WTC11 (cell line): Measurements from ENCODE around the gene GPR158. TPM values are rescaled to one million over a fixed set of nuclear protein-coding genes. Genes with fewer than 3 reads are reported as not detected.

Source experiments
- ATAC-seq: fragments of 200-7000 bp; cut with Tn5 transposase; 2 replicates; pipeline ENCODE4 v1.10.0; 2021; ENCODE audit warnings: mild to moderate bottlenecking, moderate library complexity
- CTCF ChIA-PET: fragments of 300-600 bp; sonication (Branson Sonifier 250); formaldehyde crosslinking; loops from one replicate; lab custom pipeline; 2021; ENCODE audit warnings: antibody characterized with exemption; lab: Charles Lee
- POLR2A ChIA-PET: fragments of 350-600 bp; sonication (Branson Sonifier 250); formaldehyde crosslinking; loops from one replicate; lab custom pipeline; 2021; ENCODE audit warnings: antibody characterized with exemption; lab: Charles Lee
- DNase-seq: peaks from one replicate; pipeline ENCODE4 v3.0.0; 2021; ENCODE audit warnings: low spot score
- H3K27ac Mint-ChIP-seq: 2 replicates; pipeline ENCODE4 v1.8.0; 2021; ENCODE audit warnings: mixed read lengths
- H3K27me3 Mint-ChIP-seq: 2 replicates; pipeline ENCODE4 v1.8.0; 2021; ENCODE audit warnings: low read depth, mild to moderate bottlenecking, moderate library complexity, mixed read lengths
- H3K36me3 Mint-ChIP-seq: 2 replicates; pipeline ENCODE4 v1.8.0; 2021; ENCODE audit warnings: mixed read lengths
- H3K4me1 Mint-ChIP-seq: 2 replicates; pipeline ENCODE4 v1.8.0; 2022; ENCODE audit warnings: mixed read lengths
- H3K4me3 Mint-ChIP-seq: 2 replicates; pipeline ENCODE4 v1.8.0; 2021; ENCODE audit warnings: mild to moderate bottlenecking, moderate library complexity, mixed read lengths
- H3K9me3 Mint-ChIP-seq: 2 replicates; pipeline ENCODE4 v1.8.0; 2021; ENCODE audit warnings: mixed read lengths
- CREM ChIP-seq: sonication (generic); formaldehyde crosslinking; IDR thresholded peaks from 2 replicates; pipeline ENCODE4 v1.8.1; 2022; ENCODE audit warnings: mild to moderate bottlenecking, missing genetic modification reagents, moderate library complexity
- FOXJ3 ChIP-seq: sonication (generic); formaldehyde crosslinking; IDR thresholded peaks from 2 replicates; pipeline ENCODE4 v1.9.0; 2021; ENCODE audit warnings: missing genetic modification reagents, mild to moderate bottlenecking, borderline replicate concordance
- GABPB1 ChIP-seq: sonication (generic); formaldehyde crosslinking; IDR thresholded peaks from 2 replicates; pipeline ENCODE4 v1.8.1; 2023; ENCODE audit warnings: mild to moderate bottlenecking, missing genetic modification reagents
- HMGA2 ChIP-seq: fragments of 250-450 bp; sonication (Bioruptor Pico); IDR thresholded peaks from 2 replicates; pipeline ENCODE4 v1.4.0; 2021; ENCODE audit warnings: mild to moderate bottlenecking, moderate library complexity
- MXD4 ChIP-seq: fragments of 250-450 bp; sonication (Bioruptor Pico); IDR thresholded peaks from 2 replicates; pipeline ENCODE4 v1.8.0; 2021; ENCODE audit warnings: mild to moderate bottlenecking, moderate library complexity, borderline replicate concordance
- NFATC4 ChIP-seq: fragments of 250-450 bp; sonication (Bioruptor Pico); IDR thresholded peaks from 2 replicates; pipeline ENCODE4 v1.9.0; 2021; ENCODE audit warnings: mild to moderate bottlenecking
- NFE2L1 ChIP-seq: sonication (generic); formaldehyde crosslinking; IDR thresholded peaks from 2 replicates; pipeline ENCODE4 v1.8.1; 2023; ENCODE audit warnings: missing genetic modification reagents
- RORB ChIP-seq: fragments of 250-450 bp; sonication (Bioruptor Pico); IDR thresholded peaks from 2 replicates; pipeline ENCODE4 v1.9.0; 2021; ENCODE audit warnings: mild to moderate bottlenecking
- SOX15 ChIP-seq: fragments of 250-450 bp; sonication (Bioruptor Pico); IDR thresholded peaks from 2 replicates; pipeline ENCODE4 v1.9.0; 2021; ENCODE audit warnings: mild to moderate bottlenecking
- SP1 ChIP-seq: sonication (generic); formaldehyde crosslinking; conservative IDR thresholded peaks from 2 replicates; pipeline ENCODE4 v1.8.1; 2022; ENCODE audit warnings: missing genetic modification reagents
- ZNF232 ChIP-seq: sonication (generic); formaldehyde crosslinking; IDR thresholded peaks from 2 replicates; pipeline ENCODE4 v1.8.0; 2022; ENCODE audit warnings: mild to moderate bottlenecking, missing genetic modification reagents
- ZNF317 ChIP-seq: sonication (generic); formaldehyde crosslinking; IDR thresholded peaks from 2 replicates; pipeline ENCODE4 v1.8.1; 2023; ENCODE audit warnings: low read depth, mild to moderate bottlenecking, moderate library complexity, missing genetic modification reagents, borderline replicate concordance
- total RNA-seq: library from RNA; stranded (reverse); gene quantifications from 3 replicates; pipeline ENCODE4 v1.2.3, GENCODE V29; 2021
- TF ChIP-seq, protein P1 (sequence below): fragments of 250-450 bp; sonication (Bioruptor Pico); IDR thresholded peaks from 2 replicates; pipeline ENCODE4 v1.9.0; 2021; ENCODE audit warnings: mild to moderate bottlenecking, borderline replicate concordance
- TF ChIP-seq, protein P2 (sequence below): sonication (generic); formaldehyde crosslinking; IDR thresholded peaks from 2 replicates; pipeline ENCODE4 v1.8.0; 2023; ENCODE audit warnings: missing genetic modification reagents, mild to moderate bottlenecking, borderline replicate concordance
- TF ChIP-seq, protein P3 (sequence below): sonication (generic); formaldehyde crosslinking; IDR thresholded peaks from 2 replicates; pipeline ENCODE4 v1.8.1; 2022; ENCODE audit warnings: mild to moderate bottlenecking, moderate library complexity, missing genetic modification reagents
- TF ChIP-seq, protein P4 (sequence below): fragments of 250-450 bp; sonication (Bioruptor Pico); IDR thresholded peaks from 2 replicates; pipeline ENCODE4 v2.1.2; 2022; ENCODE audit warnings: mild to moderate bottlenecking, moderate library complexity
- TF ChIP-seq, protein P5 (sequence below): sonication (generic); formaldehyde crosslinking; IDR thresholded peaks from 2 replicates; pipeline ENCODE4 v1.8.0; 2022; ENCODE audit warnings: mild to moderate bottlenecking, missing genetic modification reagents

GPR158 gene
- total RNA-seq, 1 experiment from 2014 or later = 0.63 TPM

DNA sequence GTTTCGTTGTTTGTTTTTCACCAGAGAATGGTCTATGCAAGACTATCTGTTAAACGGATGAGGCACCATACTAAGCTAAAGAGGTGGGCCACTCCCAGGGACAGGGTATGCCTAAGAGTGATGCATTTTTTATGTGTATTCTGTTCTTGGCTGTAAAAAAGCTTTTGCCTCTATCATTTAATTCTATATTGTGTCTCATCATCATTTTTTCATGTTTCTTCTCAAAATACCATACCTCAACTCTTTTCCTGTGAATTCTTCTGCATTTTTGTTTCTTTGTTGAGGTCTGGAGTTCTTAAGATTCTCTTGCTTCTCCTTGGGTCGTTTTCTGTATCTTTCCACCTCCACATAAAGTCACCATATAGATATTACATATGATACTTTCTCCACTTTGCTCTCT lies 357.4 kb downstream of the GPR158 start (continued):
- TF ChIP-seq, protein P1, sequence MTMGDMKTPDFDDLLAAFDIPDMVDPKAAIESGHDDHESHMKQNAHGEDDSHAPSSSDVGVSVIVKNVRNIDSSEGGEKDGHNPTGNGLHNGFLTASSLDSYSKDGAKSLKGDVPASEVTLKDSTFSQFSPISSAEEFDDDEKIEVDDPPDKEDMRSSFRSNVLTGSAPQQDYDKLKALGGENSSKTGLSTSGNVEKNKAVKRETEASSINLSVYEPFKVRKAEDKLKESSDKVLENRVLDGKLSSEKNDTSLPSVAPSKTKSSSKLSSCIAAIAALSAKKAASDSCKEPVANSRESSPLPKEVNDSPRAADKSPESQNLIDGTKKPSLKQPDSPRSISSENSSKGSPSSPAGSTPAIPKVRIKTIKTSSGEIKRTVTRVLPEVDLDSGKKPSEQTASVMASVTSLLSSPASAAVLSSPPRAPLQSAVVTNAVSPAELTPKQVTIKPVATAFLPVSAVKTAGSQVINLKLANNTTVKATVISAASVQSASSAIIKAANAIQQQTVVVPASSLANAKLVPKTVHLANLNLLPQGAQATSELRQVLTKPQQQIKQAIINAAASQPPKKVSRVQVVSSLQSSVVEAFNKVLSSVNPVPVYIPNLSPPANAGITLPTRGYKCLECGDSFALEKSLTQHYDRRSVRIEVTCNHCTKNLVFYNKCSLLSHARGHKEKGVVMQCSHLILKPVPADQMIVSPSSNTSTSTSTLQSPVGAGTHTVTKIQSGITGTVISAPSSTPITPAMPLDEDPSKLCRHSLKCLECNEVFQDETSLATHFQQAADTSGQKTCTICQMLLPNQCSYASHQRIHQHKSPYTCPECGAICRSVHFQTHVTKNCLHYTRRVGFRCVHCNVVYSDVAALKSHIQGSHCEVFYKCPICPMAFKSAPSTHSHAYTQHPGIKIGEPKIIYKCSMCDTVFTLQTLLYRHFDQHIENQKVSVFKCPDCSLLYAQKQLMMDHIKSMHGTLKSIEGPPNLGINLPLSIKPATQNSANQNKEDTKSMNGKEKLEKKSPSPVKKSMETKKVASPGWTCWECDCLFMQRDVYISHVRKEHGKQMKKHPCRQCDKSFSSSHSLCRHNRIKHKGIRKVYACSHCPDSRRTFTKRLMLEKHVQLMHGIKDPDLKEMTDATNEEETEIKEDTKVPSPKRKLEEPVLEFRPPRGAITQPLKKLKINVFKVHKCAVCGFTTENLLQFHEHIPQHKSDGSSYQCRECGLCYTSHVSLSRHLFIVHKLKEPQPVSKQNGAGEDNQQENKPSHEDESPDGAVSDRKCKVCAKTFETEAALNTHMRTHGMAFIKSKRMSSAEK (CRISPR knock-in tag) = no peak
- TF ChIP-seq ZNF232 (CRISPR knock-in tag) (no peak), GABPB1 (CRISPR knock-in tag) (no peak), SOX15 (CRISPR knock-in tag) (no peak)
- TF ChIP-seq, protein P2, sequence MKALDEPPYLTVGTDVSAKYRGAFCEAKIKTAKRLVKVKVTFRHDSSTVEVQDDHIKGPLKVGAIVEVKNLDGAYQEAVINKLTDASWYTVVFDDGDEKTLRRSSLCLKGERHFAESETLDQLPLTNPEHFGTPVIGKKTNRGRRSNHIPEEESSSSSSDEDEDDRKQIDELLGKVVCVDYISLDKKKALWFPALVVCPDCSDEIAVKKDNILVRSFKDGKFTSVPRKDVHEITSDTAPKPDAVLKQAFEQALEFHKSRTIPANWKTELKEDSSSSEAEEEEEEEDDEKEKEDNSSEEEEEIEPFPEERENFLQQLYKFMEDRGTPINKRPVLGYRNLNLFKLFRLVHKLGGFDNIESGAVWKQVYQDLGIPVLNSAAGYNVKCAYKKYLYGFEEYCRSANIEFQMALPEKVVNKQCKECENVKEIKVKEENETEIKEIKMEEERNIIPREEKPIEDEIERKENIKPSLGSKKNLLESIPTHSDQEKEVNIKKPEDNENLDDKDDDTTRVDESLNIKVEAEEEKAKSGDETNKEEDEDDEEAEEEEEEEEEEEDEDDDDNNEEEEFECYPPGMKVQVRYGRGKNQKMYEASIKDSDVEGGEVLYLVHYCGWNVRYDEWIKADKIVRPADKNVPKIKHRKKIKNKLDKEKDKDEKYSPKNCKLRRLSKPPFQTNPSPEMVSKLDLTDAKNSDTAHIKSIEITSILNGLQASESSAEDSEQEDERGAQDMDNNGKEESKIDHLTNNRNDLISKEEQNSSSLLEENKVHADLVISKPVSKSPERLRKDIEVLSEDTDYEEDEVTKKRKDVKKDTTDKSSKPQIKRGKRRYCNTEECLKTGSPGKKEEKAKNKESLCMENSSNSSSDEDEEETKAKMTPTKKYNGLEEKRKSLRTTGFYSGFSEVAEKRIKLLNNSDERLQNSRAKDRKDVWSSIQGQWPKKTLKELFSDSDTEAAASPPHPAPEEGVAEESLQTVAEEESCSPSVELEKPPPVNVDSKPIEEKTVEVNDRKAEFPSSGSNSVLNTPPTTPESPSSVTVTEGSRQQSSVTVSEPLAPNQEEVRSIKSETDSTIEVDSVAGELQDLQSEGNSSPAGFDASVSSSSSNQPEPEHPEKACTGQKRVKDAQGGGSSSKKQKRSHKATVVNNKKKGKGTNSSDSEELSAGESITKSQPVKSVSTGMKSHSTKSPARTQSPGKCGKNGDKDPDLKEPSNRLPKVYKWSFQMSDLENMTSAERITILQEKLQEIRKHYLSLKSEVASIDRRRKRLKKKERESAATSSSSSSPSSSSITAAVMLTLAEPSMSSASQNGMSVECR (CRISPR knock-in tag) = no peak

DNA sequence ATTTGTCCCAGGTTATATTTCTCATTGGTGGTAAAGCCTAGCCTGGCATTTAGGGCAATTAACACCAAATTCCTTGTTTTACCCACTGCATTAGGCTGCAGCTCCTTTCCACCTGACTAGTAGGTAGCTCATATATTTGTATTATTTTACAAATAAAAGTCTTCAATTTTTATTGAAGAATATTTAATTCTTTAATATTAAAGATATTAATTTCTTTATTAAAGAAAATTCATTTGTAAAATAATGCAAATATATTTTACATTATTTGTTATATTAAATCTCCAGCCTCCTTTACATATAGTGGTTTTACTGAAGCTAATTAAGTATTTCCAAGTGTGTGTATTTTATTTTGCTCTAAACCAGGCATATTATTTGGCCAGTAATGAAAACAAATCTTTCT lies 361.2 kb downstream of the GPR158 start:
- no peaks in the 10 kb centered on the region for H3K36me3 Mint-ChIP-seq
- H3K27ac Mint-ChIP-seq = no peak overlapping the region
- DNase-seq (no peak), ATAC-seq (no peak)
- H3K9me3 Mint-ChIP-seq = no peaks in the 10 kb centered on the region
- H3K27me3 Mint-ChIP-seq = no peaks in the 10 kb centered on the region
- H3K4me3 Mint-ChIP-seq = no peak overlapping the region
- TF ChIP-seq HMGA2 (peak; percentile 99), ZNF232 (CRISPR knock-in tag) (no peak)
- peaks cover 7% of the 10 kb centered on the region; the same call in 1 of the 2 replicates for H3K4me1 Mint-ChIP-seq
- ChIA-PET CTCF (no interaction called here), POLR2A (interaction anchor here (1.1 kb wide), 1 partner anchor 1284 kb away, joined by 3 read pairs; no protein-coding TSS in a partner anchor)

DNA sequence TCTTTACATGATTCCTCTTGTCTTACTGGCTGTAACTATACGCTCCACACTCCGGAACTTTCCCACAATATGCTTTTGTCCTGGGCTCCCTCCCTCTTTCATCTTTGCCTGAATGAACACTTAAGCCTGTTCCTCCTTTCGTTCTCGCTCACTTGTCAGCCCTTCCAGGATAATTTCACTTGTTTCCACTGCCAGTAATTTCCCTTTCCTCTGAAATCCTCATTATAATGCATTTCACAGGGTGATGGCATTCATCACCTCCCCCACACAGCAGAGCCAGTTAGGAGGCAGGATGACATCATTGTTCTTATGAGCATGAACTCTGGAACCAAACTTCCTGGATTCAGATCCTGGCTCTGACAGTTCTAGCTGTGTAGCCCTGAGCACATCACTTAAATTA lies 372.6 kb downstream of the GPR158 start:
- H3K27ac Mint-ChIP-seq = no peak overlapping the region
- no peak for DNase-seq

More for the DNA sequence above, 372.6 kb downstream of the GPR158 start:
- TF ChIP-seq ZNF317 (CRISPR knock-in tag) = no peak
- TF ChIP-seq CREM = no peak
- no peak for TF ChIP-seq RORB (CRISPR knock-in tag)
- no peak for TF ChIP-seq NFATC4
- no peak for TF ChIP-seq ZNF232 (CRISPR knock-in tag)
- no peak for TF ChIP-seq SP1 (CRISPR knock-in tag)
- TF ChIP-seq, protein P3, sequence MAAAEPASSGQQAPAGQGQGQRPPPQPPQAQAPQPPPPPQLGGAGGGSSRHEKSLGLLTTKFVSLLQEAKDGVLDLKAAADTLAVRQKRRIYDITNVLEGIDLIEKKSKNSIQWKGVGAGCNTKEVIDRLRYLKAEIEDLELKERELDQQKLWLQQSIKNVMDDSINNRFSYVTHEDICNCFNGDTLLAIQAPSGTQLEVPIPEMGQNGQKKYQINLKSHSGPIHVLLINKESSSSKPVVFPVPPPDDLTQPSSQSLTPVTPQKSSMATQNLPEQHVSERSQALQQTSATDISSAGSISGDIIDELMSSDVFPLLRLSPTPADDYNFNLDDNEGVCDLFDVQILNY (CRISPR knock-in tag) = no peak
- TF ChIP-seq, protein P4, sequence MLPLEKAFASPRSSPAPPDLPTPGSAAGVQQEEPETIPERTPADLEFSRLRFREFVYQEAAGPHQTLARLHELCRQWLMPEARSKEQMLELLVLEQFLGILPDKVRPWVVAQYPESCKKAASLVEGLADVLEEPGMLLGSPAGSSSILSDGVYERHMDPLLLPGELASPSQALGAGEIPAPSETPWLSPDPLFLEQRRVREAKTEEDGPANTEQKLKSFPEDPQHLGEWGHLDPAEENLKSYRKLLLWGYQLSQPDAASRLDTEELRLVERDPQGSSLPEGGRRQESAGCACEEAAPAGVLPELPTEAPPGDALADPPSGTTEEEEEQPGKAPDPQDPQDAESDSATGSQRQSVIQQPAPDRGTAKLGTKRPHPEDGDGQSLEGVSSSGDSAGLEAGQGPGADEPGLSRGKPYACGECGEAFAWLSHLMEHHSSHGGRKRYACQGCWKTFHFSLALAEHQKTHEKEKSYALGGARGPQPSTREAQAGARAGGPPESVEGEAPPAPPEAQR (CRISPR knock-in tag) = no peak
- no peak for TF ChIP-seq FOXJ3
- TF ChIP-seq, protein P5, sequence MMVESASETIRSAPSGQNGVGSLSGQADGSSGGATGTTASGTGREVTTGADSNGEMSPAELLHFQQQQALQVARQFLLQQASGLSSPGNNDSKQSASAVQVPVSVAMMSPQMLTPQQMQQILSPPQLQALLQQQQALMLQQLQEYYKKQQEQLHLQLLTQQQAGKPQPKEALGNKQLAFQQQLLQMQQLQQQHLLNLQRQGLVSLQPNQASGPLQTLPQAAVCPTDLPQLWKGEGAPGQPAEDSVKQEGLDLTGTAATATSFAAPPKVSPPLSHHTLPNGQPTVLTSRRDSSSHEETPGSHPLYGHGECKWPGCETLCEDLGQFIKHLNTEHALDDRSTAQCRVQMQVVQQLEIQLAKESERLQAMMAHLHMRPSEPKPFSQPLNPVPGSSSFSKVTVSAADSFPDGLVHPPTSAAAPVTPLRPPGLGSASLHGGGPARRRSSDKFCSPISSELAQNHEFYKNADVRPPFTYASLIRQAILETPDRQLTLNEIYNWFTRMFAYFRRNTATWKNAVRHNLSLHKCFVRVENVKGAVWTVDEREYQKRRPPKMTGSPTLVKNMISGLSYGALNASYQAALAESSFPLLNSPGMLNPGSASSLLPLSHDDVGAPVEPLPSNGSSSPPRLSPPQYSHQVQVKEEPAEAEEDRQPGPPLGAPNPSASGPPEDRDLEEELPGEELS = no peak
- no peak for TF ChIP-seq NFE2L1 (CRISPR knock-in tag)
- TF ChIP-seq MXD4 (CRISPR knock-in tag) = no peak
- CTCF ChIA-PET = no interaction called here
- H3K4me3 Mint-ChIP-seq = no peak overlapping the region
- no peaks in the 10 kb centered on the region; the same call in 1 of the 2 replicates for H3K27me3 Mint-ChIP-seq
- peaks cover 8% of the 10 kb centered on the region for H3K4me1 Mint-ChIP-seq
- peaks cover 10% of the 10 kb centered on the region for H3K9me3 Mint-ChIP-seq
- ATAC-seq = no peak; the same call in 1 of the 2 replicates
- no peaks in the 10 kb centered on the region for H3K36me3 Mint-ChIP-seq
- POLR2A ChIA-PET = no interaction called here
